ENCODE measurements around the gene COL6A1.

Gene COL6A1

GRCh38 chr21:45982758-45983648 lies 1.4 kb downstream of the COL6A1 start:
- DNase-seq: no peak

GRCh38 chr21:45983649-45983965 lies 2.0 kb downstream of the COL6A1 start:
- no peak for DNase-seq

GRCh38 chr21:45983981-45984551 lies 2.5 kb downstream of the COL6A1 start:
- peak; percentile 58 for DNase-seq

- DNase-seq: no peak
Observed at GRCh38 chr21:45984584-45985095, 3.1 kb downstream of the COL6A1 start.

- no peak for DNase-seq
Observed at GRCh38 chr21:45985471-45986315, 4.1 kb downstream of the COL6A1 start.

- no peak for DNase-seq
Observed at GRCh38 chr21:45986316-45987051, 4.9 kb downstream of the COL6A1 start.

- no peak for DNase-seq
Observed at GRCh38 chr21:45987121-45987711, 5.6 kb downstream of the COL6A1 start.

GRCh38 chr21:45988366-45989347 lies 7.1 kb downstream of the COL6A1 start:
- no peak for DNase-seq

- DNase-seq: no peak
Observed at GRCh38 chr21:45989355-45990048, 7.9 kb downstream of the COL6A1 start.

- no peak for DNase-seq
Observed at GRCh38 chr21:45990049-45990711, 8.6 kb downstream of the COL6A1 start.

GRCh38 chr21:45990741-45991605 lies 9.4 kb downstream of the COL6A1 start:
- DNase-seq: no peak

- no peak for DNase-seq
Observed at GRCh38 chr21:45991606-45992300, 10.2 kb downstream of the COL6A1 start.

GRCh38 chr21:45992301-45993209 lies 11.0 kb downstream of the COL6A1 start:
- no peak for DNase-seq

GRCh38 chr21:45993210-45994085 lies 11.9 kb downstream of the COL6A1 start:
- DNase-seq: no peak

GRCh38 chr21:45994086-45994661 lies 12.6 kb downstream of the COL6A1 start:
- no peak for DNase-seq
